Nephron progenitor cell (in vitro differentiated cells): ENCODE data around the gene ACAA2.
A peak's percentile ranks its signal among the peaks of the same experiment; 100 is the strongest.

Experiments used
- DNase-seq: peaks from one replicate; pipeline ENCODE4 v3.0.0; 2021
- H3K27ac Mint-ChIP-seq: 2 replicates; pipeline ENCODE4 v1.8.0; 2021; ENCODE audit warnings: mild to moderate bottlenecking, moderate library complexity, mixed read lengths
- H3K27me3 Mint-ChIP-seq: 2 replicates; pipeline ENCODE4 v1.8.0; 2021; ENCODE audit warnings: mild to moderate bottlenecking, low read depth, mixed read lengths; ENCODE audit not compliant: poor library complexity
- H3K36me3 Mint-ChIP-seq: 2 replicates; pipeline ENCODE4 v1.8.0; 2021; ENCODE audit warnings: low read depth, mixed read lengths
- H3K4me1 Mint-ChIP-seq: 2 replicates; pipeline ENCODE4 v1.8.0; 2021; ENCODE audit warnings: mixed read lengths
- H3K4me3 Mint-ChIP-seq: 2 replicates; pipeline ENCODE4 v1.8.0; 2021; ENCODE audit warnings: mild to moderate bottlenecking, moderate library complexity, mixed read lengths
- H3K9me3 Mint-ChIP-seq: 2 replicates; pipeline ENCODE4 v1.8.0; 2021; ENCODE audit warnings: mild to moderate bottlenecking, moderate library complexity, mixed read lengths
- CTCF ChIP-seq: fragments of 200-600 bp; sonication (generic); IDR thresholded peaks from 2 replicates; pipeline ENCODE4 v1.5.0; 2021; ENCODE audit warnings: antibody characterized with exemption

ACAA2 gene

GRCh38 chr18:49778826-49779465 is 34.4 kb downstream of the ACAA2 start:
- H3K36me3 Mint-ChIP-seq, result peaks cover 72% of the 10 kb centered on the region
- no peaks in the 10 kb centered on the region for H3K27me3 Mint-ChIP-seq
- no peak overlapping the region for H3K4me3 Mint-ChIP-seq
- H3K9me3 Mint-ChIP-seq, result peaks cover 32% of the 10 kb centered on the region
- no peak for TF ChIP-seq CTCF
- no peak overlapping the region for H3K27ac Mint-ChIP-seq
- no peak for DNase-seq
- no peaks in the 10 kb centered on the region for H3K4me1 Mint-ChIP-seq

GRCh38 chr18:49769047-49769728 is 44.1 kb downstream of the ACAA2 start:
- DNase-seq, result no peak
- no peak overlapping the region for H3K4me3 Mint-ChIP-seq
- no peak for TF ChIP-seq CTCF
- peaks cover 3% of the 10 kb centered on the region for H3K27me3 Mint-ChIP-seq
- H3K4me1 Mint-ChIP-seq, result no peaks in the 10 kb centered on the region
- peaks cover 3% of the 10 kb centered on the region for H3K9me3 Mint-ChIP-seq
- no peaks in the 10 kb centered on the region for H3K36me3 Mint-ChIP-seq
- no peak overlapping the region for H3K27ac Mint-ChIP-seq

- Mint-ChIP-seq H3K4me3 (no peak overlapping the region), H3K9me3 (no peaks in the 10 kb centered on the region), H3K36me3 (no peaks in the 10 kb centered on the region), H3K27ac (no peak overlapping the region), H3K27me3 (peaks cover 3% of the 10 kb centered on the region), H3K4me1 (no peaks in the 10 kb centered on the region)
- TF ChIP-seq CTCF, result peak; percentile 60
- DNase-seq, result peak; percentile 61
These were observed 45.3 kb downstream of the ACAA2 start for GRCh38 chr18:49768051-49768391.

- DNase-seq, result no peak
- peaks cover 3% of the 10 kb centered on the region for H3K27me3 Mint-ChIP-seq
- TF ChIP-seq CTCF, result no peak
These were observed 46.0 kb downstream of the ACAA2 start for GRCh38 chr18:49767111-49768050.

GRCh38 chr18:49766646-49767045 is 46.7 kb downstream of the ACAA2 start:
- peaks cover 6% of the 10 kb centered on the region for H3K27me3 Mint-ChIP-seq
- no peaks in the 10 kb centered on the region for H3K4me1 Mint-ChIP-seq
- no peaks in the 10 kb centered on the region for H3K9me3 Mint-ChIP-seq
- no peak overlapping the region for H3K27ac Mint-ChIP-seq
- no peak for DNase-seq
- no peak for TF ChIP-seq CTCF
- H3K4me3 Mint-ChIP-seq, result no peak overlapping the region
- no peaks in the 10 kb centered on the region for H3K36me3 Mint-ChIP-seq

More at GRCh38 chr18:49767111-49768050, 46.0 kb downstream of the ACAA2 start:
- Mint-ChIP-seq H3K9me3 (no peaks in the 10 kb centered on the region), H3K4me1 (no peaks in the 10 kb centered on the region), H3K36me3 (no peaks in the 10 kb centered on the region), H3K27ac (no peak overlapping the region), H3K4me3 (no peak overlapping the region)
